Measurements from ENCODE around the gene MYOZ3. TPM values are rescaled to one million over a fixed set of nuclear protein-coding genes. Genes with fewer than 3 reads are reported as not detected.

The MYOZ3 gene
- polyA plus RNA-seq, 1 experiment, result 0.13 TPM

- POLR2A ChIA-PET, result interaction anchor here (0.8 kb wide), 1 partner anchor 51 kb away, joined by 3 read pairs; no protein-coding TSS in a partner anchor
- no peak for TF ChIP-seq CTCF (IDR thresholded peaks at IDR 0.05; ENCODE audit: insufficient read depth, low read depth, low read length)
- CTCF ChIA-PET, result no interaction called here
- Histone ChIP-seq H3K27me3 (ENCODE audit: control insufficient read depth, insufficient read depth, low read length) (no peaks in the 10 kb centered on the region), H3K36me3 (ENCODE audit: control insufficient read depth, insufficient read depth, low read length) (peaks cover 37% of the 10 kb centered on the region), H3K4me3 (ENCODE audit: low read depth, low read length) (no peak overlapping the region)
- no peak for DNase-seq (ENCODE audit: low read depth)
Measured at GRCh38 chr5:150648294-150649107, 12.6 kb upstream of the MYOZ3 start.

- POLR2A ChIA-PET, result no interaction called here
- CTCF ChIA-PET, result interaction anchor here (1.1 to 1.2 kb wide), 2 partner anchors 35 to 59 kb away, joined by 3 to 4 read pairs; no protein-coding TSS in a partner anchor
Measured at GRCh38 chr5:150649108-150650020, 11.7 kb upstream of the MYOZ3 start.

GRCh38 chr5:150650021-150651006 lies 10.7 kb upstream of the MYOZ3 start:
- ChIA-PET CTCF (interaction anchor here (1.1 to 1.2 kb wide), 2 partner anchors 34 to 60 kb away, joined by 3 to 4 read pairs; no protein-coding TSS in a partner anchor), POLR2A (no interaction called here)
- Histone ChIP-seq H3K36me3 (ENCODE audit: control insufficient read depth, insufficient read depth, low read length) (peaks cover 37% of the 10 kb centered on the region), H3K27me3 (ENCODE audit: control insufficient read depth, insufficient read depth, low read length) (no peaks in the 10 kb centered on the region), H3K4me3 (ENCODE audit: low read depth, low read length) (no peak overlapping the region)
- DNase-seq (ENCODE audit: low read depth), result no peak
- no peak for TF ChIP-seq CTCF (IDR thresholded peaks at IDR 0.05; ENCODE audit: insufficient read depth, low read depth, low read length)

More at GRCh38 chr5:150649108-150650020, 11.7 kb upstream of the MYOZ3 start:
- TF ChIP-seq CTCF (IDR thresholded peaks at IDR 0.05; ENCODE audit: insufficient read depth, low read depth, low read length), result no peak
- H3K36me3 ChIP-seq (ENCODE audit: control insufficient read depth, insufficient read depth, low read length), result peaks cover 37% of the 10 kb centered on the region
- DNase-seq (ENCODE audit: low read depth), result no peak
- H3K4me3 ChIP-seq (ENCODE audit: low read depth, low read length), result no peak overlapping the region
- no peaks in the 10 kb centered on the region for H3K27me3 ChIP-seq (ENCODE audit: control insufficient read depth, insufficient read depth, low read length)

GRCh38 chr5:150651382-150651781 lies 9.7 kb upstream of the MYOZ3 start:
- CTCF ChIA-PET, result interaction anchor here (0.7 to 1.7 kb wide), 3 partner anchors 10 to 91 kb away, joined by 3 to 5 read pairs (median 3); partner anchors contain the start of gene MYOZ3
- no peak overlapping the region for H3K4me3 ChIP-seq (ENCODE audit: low read depth, low read length)
- no peak for DNase-seq (ENCODE audit: low read depth)
- POLR2A ChIA-PET, result no interaction called here
- no peaks in the 10 kb centered on the region for H3K27me3 ChIP-seq (ENCODE audit: control insufficient read depth, insufficient read depth, low read length)
- H3K36me3 ChIP-seq (ENCODE audit: control insufficient read depth, insufficient read depth, low read length), result peaks cover 37% of the 10 kb centered on the region
- TF ChIP-seq CTCF (IDR thresholded peaks at IDR 0.05; ENCODE audit: insufficient read depth, low read depth, low read length), result no peak

Data from BJ (cell line).